ENCODE results near the gene INHBE. TPM values are rescaled to one million over a fixed set of nuclear protein-coding genes. Genes with fewer than 3 reads are reported as not detected.

INHBE gene
- total RNA-seq, 1 experiment from 2014 or later = 0.34 TPM

DNA sequence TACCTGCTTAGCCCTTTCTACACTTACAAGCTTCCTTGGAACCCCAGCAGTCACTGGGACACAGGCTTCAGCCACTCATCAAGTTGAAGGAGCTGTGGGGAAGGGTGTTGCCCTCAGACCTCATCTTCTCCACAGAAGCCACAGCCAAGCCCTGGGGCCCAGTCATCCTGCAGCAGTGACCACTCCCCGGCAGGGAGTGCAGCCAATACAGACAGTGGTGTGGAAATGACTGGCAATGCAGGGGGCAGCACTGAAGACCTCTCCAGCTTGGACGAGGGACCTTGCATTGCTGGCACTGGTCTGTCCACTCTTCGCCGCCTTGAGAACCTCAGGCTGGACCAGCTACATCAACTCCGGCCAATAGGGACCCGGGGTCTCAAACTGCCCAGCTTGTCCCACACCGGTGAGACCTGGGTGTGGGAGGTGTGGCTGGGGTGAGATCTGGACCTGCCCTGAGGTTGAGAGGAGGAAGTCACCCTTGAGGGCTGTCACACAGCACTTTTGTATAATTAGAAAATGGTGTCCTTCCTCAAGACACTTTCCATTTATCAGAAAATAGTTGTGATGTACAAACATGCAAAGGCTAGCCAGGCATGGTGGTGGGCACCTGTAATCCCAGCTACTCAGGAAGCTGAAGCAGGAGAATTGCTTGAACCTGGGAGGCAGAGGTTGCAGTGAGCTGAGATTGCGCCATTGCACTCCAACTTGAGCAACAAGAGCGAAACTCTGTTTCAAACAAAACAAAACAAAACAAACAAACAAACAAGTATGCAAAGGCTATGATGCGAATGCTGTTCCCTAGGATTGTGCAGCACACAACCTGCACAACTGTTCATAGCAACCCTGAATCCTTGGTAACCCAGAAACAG, 14.4 kb downstream of the INHBE start:
- in situ Hi-C loops (cut with HindIII; ENCODE audit: low pct_unique_long_range_greater_than_20kb, low sequenced_read_pairs) = no loop called here

DNA sequence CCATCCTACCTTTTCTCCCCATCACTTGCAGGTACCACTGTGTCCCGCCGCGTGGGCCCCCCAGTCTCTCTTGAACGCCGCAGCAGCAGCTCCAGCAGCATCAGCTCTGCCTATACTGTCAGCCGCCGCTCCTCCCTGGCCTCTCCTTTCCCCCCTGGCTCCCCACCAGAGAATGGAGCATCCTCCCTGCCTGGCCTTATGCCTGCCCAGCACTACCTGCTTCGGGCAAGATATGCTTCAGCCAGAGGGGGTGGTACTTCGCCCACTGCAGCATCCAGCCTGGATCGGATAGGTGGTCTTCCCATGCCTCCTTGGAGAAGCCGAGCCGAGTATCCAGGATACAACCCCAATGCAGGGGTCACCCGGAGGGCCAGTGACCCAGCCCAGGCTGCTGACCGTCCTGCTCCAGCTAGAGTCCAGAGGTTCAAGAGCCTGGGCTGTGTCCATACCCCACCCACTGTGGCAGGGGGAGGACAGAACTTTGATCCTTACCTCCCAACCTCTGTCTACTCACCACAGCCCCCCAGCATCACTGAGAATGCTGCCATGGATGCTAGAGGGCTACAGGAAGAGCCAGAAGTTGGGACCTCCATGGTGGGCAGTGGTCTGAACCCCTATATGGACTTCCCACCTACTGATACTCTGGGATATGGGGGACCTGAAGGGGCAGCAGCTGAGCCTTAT, 15.3 kb downstream of the INHBE start:
- in situ Hi-C loops (cut with HindIII; ENCODE audit: low pct_unique_long_range_greater_than_20kb, low sequenced_read_pairs) = no loop called here
- no peak for DNase-seq (ENCODE audit: low read depth, low spot score)

More for the DNA sequence above, 14.4 kb downstream of the INHBE start:
- DNase-seq (ENCODE audit: low read depth, low spot score) = no peak

DNA sequence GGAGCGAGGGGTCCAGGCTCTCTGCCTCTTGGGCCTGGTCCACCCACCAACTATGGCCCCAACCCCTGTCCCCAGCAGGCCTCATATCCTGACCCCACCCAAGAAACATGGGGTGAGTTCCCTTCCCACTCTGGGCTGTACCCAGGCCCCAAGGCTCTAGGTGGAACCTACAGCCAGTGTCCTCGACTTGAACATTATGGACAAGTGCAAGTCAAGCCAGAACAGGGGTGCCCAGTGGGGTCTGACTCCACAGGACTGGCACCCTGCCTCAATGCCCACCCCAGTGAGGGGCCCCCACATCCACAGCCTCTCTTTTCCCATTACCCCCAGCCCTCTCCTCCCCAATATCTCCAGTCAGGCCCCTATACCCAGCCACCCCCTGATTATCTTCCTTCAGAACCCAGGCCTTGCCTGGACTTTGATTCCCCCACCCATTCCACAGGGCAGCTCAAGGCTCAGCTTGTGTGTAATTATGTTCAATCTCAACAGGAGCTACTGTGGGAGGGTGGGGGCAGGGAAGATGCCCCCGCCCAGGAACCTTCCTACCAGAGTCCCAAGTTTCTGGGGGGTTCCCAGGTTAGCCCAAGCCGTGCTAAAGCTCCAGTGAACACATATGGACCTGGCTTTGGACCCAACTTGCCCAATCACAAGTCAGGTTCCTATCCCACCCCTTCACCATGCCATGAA, 16.0 kb downstream of the INHBE start:
- in situ Hi-C loops (cut with HindIII; ENCODE audit: low pct_unique_long_range_greater_than_20kb, low sequenced_read_pairs) = no loop called here
- DNase-seq (ENCODE audit: low read depth, low spot score) = no peak

DNA sequence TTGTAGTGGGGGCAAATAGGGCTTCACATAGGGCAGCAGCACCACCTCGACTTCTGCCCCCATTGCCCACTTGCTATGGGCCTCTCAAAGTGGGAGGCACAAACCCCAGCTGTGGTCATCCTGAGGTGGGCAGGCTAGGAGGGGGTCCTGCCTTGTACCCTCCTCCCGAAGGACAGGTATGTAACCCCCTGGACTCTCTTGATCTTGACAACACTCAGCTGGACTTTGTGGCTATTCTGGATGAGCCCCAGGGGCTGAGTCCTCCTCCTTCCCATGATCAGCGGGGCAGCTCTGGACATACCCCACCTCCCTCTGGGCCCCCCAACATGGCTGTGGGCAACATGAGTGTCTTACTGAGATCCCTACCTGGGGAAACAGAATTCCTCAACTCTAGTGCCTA, 16.6 kb downstream of the INHBE start:
- in situ Hi-C loops (cut with HindIII; ENCODE audit: low pct_unique_long_range_greater_than_20kb, low sequenced_read_pairs) = no loop called here
- DNase-seq (ENCODE audit: low read depth, low spot score) = no peak

DNA sequence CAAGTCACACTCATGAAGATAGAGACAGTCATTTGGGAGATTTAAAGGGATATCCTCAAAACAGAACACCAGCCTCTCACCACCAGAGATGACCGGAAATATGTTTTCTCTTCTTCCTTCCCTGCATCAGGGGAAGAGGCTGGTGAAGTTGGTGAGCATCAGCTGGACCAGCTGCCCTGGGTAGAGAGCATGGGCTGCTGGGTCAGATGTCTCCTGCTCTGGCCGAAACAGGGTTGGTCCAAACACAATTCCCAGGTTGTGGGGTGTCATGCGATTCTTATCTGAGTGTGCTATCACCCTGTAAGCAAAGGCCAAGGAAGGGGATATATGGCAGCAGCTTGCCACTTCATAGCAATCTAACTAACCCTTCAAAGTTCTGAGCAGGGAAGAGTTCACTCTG, 17.3 kb downstream of the INHBE start:
- in situ Hi-C loops (cut with HindIII; ENCODE audit: low pct_unique_long_range_greater_than_20kb, low sequenced_read_pairs) = no loop called here
- DNase-seq (ENCODE audit: low read depth, low spot score) = no peak

DNA sequence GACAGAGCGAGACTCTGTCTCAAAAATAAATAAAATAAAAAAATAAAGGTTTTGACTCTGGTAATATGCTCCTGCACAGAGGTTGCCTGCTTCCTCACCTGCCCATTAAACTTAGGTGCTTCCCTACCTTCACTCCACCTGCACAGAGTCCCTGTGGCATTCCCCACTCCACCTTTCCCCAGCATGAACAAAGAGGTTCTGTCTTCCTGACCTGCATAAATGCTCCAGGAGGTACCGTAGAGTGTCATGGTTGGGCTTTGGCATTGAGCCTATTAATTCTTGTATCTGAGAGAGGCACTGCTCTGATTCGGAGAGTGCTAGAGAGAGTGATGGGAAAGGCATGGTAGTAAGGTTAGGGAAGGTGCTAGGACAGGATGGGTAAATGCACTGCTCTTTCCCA, 18.3 kb downstream of the INHBE start:
- in situ Hi-C loops (cut with HindIII; ENCODE audit: low pct_unique_long_range_greater_than_20kb, low sequenced_read_pairs) = no loop called here
- no peak for DNase-seq (ENCODE audit: low read depth, low spot score)

DNA sequence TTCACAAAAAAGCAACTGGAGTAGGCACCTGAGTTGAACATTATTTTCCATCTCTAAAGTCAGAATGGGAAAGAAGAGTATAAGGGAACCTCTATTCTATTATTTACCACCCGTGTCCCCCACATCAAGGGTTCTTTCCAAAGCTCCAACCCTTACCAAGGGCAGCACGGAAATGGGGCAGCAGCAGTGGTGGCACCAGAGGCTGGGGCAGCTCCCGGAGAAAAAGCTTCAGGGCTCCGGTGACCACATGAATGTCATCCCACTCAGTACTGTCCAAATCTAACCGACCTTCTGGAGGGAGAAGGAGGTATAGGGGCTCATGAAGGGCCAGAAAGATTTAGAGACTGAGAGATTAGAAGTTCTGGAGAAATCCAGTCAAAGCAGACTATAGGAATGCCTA, 18.8 kb downstream of the INHBE start:
- in situ Hi-C loops (cut with HindIII; ENCODE audit: low pct_unique_long_range_greater_than_20kb, low sequenced_read_pairs) = no loop called here
- no peak for DNase-seq (ENCODE audit: low read depth, low spot score)

DNA sequence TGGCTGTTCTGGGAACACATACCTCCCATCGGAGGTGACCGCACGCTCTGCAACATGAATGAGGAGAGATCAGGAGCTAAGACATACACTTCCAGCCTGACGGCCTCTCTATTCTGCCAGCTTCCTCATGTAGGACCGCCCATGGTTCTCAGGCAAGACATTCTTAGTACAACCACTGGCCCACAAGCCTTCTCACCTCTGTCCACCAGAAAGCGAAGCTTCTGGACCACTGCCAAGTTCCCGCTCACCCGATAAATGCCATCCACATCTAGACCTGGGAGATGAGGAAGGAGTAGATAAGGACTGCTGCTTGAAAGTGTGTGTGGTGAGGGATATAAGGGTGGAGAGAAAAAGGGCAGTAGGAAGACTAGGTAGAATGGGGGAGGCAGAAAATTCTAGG, 19.3 kb downstream of the INHBE start:
- in situ Hi-C loops (cut with HindIII; ENCODE audit: low pct_unique_long_range_greater_than_20kb, low sequenced_read_pairs) = no loop called here
- no peak for DNase-seq (ENCODE audit: low read depth, low spot score)

DNA sequence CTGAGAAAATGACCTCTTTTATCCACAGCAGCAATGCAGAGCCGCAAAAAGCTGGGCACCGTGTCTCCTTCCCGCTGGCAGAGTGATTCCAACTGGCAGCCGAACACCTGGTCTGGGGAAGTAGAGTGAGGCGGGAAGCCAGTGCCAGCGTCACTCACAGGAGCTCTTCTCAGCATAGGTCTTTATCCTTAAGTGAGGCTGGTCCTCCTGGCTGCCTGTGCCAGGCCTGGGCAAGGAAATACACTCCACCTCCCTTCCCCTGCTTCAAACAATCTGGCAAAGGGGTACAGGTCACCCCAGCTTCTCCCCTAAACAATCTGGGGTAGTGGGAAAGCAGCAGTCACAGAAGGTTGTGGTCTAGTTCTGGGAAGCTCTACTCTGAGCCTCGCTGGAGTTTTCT, 19.8 kb downstream of the INHBE start:
- no peak for DNase-seq (ENCODE audit: low read depth, low spot score)
- in situ Hi-C loops (cut with HindIII; ENCODE audit: low pct_unique_long_range_greater_than_20kb, low sequenced_read_pairs) = no loop called here

DNA sequence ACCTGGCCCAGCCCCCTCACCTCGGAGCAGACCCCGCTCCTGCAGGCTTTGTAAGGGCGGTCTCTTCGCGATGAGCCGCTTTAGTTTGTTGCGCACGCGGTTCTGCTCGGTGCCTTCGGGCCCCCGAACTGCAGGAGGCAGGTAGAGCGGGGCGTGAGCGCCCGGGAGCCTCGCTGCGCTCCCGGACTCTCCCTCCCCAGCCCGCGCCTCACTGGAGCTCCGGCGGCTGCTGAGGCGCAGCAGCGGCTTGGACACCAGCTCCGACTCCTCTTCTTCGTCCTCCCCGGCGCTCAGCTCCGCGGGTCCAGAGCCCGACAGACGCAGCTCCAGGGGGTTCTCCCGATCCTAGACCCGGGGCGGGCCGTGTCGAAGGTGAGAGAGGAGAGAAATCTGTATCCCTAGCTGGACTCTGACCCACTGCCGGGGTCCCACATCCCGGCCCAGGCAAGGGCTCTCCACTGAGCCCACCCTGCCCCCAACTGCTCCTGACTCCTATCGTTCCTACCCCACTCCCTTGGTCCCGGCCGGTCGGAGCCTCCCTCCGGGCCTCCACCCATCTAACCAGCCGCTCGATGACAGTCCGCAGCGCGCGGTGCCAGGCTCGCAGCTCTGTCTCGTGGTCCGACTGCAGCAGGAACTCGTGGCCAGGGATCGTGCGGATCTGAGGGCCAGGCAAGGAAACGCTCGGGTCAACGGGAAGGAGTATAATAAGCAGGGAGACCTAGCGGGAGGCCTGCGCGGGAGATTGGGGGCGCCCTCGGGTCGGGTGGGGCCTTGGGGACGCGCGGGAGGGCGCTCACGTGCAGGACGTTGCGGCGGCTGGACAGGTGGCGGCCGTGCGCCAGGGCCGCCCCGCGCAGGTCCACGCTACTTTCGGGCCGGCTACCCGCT, 20.4 kb downstream of the INHBE start:
- in situ Hi-C loops (cut with HindIII; ENCODE audit: low pct_unique_long_range_greater_than_20kb, low sequenced_read_pairs) = no loop called here
- DNase-seq (ENCODE audit: low read depth, low spot score) = no peak

DNA sequence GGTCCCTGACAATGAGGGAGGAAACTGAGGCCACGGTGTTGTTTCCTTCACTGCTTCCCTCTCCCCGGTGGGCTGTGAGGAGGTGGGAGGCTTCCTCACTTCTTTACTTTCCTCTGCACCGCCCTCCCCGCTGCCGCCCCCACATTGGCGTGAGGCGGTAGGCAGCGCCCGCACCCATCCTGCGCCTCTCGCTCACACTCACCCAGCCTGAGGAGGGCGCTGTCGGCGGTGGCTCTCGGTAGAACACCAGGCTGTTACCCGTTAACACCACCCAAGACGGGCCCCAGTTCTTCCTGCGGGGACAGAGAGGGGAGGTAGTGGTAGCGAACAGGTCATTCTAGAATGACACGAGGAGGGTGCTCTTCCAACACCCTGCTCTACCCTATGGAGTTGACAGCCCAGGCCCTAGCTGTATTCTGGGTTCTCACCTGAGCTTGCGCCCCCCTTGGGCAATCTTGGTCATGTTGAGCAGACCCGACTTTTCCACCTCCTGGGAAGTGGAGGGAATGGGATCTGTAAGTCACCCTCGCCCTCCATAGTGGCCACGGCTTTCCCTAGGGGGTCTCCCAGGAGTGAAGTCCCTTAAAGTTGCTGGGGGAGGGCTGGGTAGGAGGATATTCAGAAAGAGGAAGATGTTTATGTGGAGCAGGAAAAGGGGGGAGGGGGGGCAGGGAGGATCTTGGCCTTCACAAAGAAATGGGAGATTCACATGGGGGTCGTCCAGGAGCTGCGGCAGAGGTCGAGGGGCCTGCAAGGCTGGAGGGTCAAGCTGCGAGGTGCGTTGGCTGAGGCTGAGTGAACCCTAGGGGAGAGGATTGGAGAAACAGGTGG, 21.3 kb downstream of the INHBE start:
- DNase-seq (ENCODE audit: low read depth, low spot score) = no peak
- in situ Hi-C loops (cut with HindIII; ENCODE audit: low pct_unique_long_range_greater_than_20kb, low sequenced_read_pairs) = no loop called here

DNA sequence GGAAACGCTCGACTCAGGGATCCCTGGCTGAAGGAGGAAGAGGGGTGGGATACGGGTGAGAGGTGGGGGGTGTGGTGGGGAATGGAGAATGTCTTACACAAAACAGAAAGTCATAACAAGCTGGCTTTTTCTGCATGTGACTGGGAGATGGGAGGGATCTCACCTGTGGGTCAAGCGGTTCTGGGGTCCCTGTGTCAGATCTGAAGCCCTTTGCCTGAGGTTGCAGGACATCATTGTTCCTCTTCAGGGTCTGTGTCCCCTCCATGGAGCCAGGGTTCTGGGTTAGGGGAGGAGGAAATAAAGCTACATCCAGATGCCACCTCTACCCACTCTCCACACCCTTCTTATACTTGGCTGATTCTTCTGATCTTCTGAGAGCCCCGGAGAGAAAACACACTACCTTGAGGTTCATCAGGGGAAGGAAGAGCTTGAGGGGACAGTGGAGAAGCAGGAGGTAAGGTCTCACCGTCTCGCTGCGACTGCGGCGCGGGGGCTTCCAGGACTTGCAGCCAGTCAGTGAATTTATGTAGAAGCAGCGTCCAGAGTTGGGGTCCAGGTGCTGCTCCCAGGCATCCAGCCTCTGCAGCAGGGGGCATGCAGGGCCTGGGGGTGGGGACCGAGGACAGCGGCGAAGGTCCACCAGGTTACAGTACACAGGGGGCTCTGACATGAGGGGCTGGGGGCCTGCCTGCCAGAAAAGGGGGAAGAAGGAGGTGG, 22.0 kb downstream of the INHBE start:
- in situ Hi-C loops (cut with HindIII; ENCODE audit: low pct_unique_long_range_greater_than_20kb, low sequenced_read_pairs) = no loop called here
- no peak for DNase-seq (ENCODE audit: low read depth, low spot score)

DNA sequence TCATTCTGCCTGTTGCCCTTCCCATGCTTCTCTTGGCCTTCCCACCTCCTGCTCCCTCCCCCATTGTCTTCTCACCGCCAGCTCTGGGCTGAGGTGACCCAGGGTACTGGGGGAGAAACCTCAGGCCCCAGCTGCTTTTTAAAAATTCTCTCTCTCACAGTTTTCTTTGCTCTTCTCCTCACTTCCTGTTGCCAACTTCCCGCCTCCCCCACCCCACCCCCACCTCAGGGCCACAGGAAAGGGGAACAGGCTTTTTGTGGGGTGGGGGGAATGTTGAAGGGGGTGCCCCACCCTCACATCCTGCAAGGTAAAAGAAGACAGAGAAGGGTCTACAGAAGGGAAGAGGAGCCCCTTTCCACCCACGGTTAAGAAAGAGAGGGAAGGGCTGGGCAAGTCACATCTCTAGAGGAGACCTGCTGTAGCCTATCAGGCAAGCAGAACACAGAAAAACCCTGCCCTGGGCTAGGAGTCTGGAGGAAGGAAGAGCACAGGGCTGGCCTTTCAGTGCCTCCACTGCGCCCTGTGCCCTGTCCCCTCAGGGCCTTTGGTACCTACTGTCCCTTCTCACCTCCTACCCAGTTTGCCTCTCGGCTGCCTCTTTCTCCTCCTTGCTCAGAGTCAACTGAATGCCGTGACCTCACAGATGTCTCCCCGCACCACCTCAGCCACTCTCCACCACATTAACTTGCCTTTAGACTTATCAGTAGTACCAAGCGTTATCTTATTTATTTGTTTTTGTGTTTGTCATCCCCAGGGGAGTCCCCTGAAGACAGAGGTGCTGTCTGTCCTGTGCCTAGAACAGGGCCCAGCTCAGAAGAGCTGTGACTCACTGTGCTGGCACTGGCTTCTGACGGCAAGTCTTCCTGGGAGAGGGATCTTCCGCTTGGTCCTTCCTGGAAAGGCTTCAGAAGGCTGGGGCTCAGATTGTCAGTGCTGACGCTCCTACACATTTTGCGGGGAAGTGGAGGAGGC, 22.9 kb downstream of the INHBE start:
- DNase-seq (ENCODE audit: low read depth, low spot score) = no peak
- in situ Hi-C loops (cut with HindIII; ENCODE audit: low pct_unique_long_range_greater_than_20kb, low sequenced_read_pairs) = no loop called here

DNA sequence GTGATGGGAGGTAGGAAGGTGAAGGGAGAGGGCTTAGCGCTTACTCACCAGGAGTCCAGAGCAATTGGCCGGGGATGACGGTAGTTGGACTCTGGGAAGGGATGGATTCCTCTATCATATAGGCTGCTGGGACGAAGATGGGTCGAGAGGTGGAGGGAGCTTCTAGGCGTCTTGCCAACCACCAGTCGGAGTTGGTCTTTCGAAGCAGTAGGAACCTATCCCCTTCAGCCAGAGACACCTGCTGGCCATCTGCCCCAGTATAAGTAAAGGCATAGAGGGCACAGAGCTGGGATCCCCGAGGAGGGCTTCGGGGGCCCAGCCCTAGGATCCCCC, 23.9 kb downstream of the INHBE start:
- no peak for DNase-seq (ENCODE audit: low read depth, low spot score)
- in situ Hi-C loops (cut with HindIII; ENCODE audit: low pct_unique_long_range_greater_than_20kb, low sequenced_read_pairs) = no loop called here

DNA sequence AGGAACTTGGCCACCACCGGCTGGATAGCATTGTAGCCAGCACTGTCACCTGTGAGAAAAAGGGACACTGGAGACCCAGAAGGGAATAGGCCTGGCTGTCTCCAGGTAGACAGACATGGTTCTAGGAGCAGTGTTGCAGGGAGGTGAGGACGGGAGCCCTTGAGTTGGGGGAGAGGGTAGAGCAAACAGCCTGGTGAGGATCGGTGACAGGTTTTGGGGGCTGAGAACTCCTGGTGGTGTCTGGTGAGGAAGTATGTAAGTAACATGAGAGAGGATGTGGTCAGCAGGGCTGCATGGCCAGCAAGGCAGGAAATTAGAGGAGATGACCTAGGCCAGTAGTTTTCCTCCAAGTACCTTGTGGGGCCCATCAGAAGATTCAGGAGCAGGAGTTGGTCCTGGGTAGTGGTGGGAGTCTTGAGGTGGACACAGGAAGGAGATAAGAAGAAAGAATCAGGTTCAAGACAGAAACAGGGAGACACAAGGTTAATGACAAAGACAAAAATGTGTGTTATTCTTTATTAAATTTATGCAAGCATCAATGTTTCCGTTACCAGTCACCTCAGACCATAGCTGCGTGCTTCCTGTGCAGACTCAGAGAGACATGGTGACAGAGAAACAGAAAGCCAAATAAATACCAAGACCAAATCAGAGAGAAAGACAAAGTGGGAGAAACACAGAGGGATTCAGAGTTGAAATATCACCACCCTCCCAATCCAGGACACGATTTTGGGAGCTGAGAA, 24.4 kb downstream of the INHBE start, which contains the start of gene ARHGAP9:
Gene ARHGAP9 (minus strand): TSS at position 491 of the 740 bp plus-strand sequence. CDS start 460 bp downstream, at position 31.
- no peak for DNase-seq (ENCODE audit: low read depth, low spot score)
- in situ Hi-C loops (cut with HindIII; ENCODE audit: low pct_unique_long_range_greater_than_20kb, low sequenced_read_pairs) = no loop called here
